Cerebellar nuclear complex (tissue), 1 donor: Measurements from ENCODE around the gene BLM.
"Not testable (repeated sequence)": the region's sequence is repeated elsewhere in the genome, so short reads cannot be mapped to it uniquely, and the experiment has no call there.

Experiments
- DNase-seq, 2 experiments: peaks; one replicate each; lab custom pipeline; 2025; lab: John Stamatoyannopoulos, UW

The BLM gene

GRCh38 chr15:90849424-90849823 is 132.3 kb downstream of the BLM start:
- not testable (repeated sequence) for DNase-seq

GRCh38 chr15:90851114-90851513 is 134.0 kb downstream of the BLM start:
- DNase-seq = no peak

GRCh38 chr15:90851940-90852339 is 134.8 kb downstream of the BLM start:
- DNase-seq = no peak

- DNase-seq = no peak
Measured at GRCh38 chr15:90855139-90855538, 138.0 kb downstream of the BLM start.

- DNase-seq = no peak
Measured at GRCh38 chr15:90857337-90857736, 140.2 kb downstream of the BLM start.

- DNase-seq = no peak
Measured at GRCh38 chr15:90857883-90858443, 140.8 kb downstream of the BLM start.

- DNase-seq = no peak
Measured at GRCh38 chr15:90859234-90860131, 142.3 kb downstream of the BLM start.

- no peak for DNase-seq
Measured at GRCh38 chr15:90860450-90860849, 143.3 kb downstream of the BLM start.

- no peak for DNase-seq
Measured at GRCh38 chr15:90860942-90861675, 144.0 kb downstream of the BLM start.

GRCh38 chr15:90862487-90862886 is 145.3 kb downstream of the BLM start:
- DNase-seq = no peak

- DNase-seq = no peak
Measured at GRCh38 chr15:90862964-90863778, 146.0 kb downstream of the BLM start.

GRCh38 chr15:90863987-90864386 is 146.8 kb downstream of the BLM start:
- DNase-seq = no peak

GRCh38 chr15:90864507-90864906 is 147.4 kb downstream of the BLM start:
- DNase-seq = no peak

- no peak for DNase-seq
Measured at GRCh38 chr15:90865702-90866101, 148.6 kb downstream of the BLM start.
